Measurements from ENCODE around the gene ARHGEF7. TPM values are rescaled to one million over a fixed set of nuclear protein-coding genes. Genes with fewer than 3 reads are reported as not detected.

The ARHGEF7 gene
- total RNA-seq, 2 experiments from 2014 or later, result 39.5 to 51.3 TPM

DNA sequence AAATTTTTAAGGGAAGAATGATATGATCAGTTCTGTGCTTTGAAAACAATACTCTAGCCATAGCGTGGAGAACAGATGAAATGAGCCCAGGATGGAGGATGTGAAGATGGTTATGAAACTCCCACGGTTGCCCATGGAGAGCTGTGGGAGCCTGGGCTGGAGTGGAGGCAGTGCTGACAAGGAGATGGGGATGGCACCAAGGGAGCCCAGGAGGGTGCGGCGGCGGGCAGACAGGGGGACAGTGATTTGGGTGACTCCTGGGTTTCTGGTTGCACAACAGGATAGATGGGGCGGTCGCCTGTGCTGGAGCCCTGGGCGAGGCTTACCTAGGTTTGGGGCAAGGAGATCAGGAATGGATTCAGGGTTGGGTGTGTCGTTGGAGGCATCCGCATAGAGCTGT, 15.9 kb downstream of the ARHGEF7 start:
- no peaks in the 10 kb centered on the region for H3K36me3 ChIP-seq (ENCODE audit: insufficient read depth, low read length)
- H3K4me3 ChIP-seq (ENCODE audit: low read depth, low read length, poor library complexity, severe bottlenecking), result no peak overlapping the region
- H3K9me2 ChIP-seq (ENCODE audit: insufficient read depth, low read length), result no peaks in the 10 kb centered on the region; the same call in 1 of the 2 replicates
- ChIA-PET POLR2A (no interaction called here), CTCF (ENCODE audit: unreplicated experiment) (no interaction called here)
- TF ChIP-seq EZH2phosphoT487 (IDR thresholded peaks at IDR 0.05; ENCODE audit: borderline replicate concordance, low read depth, low read length), result no peak
- TF ChIP-seq, protein P1, sequence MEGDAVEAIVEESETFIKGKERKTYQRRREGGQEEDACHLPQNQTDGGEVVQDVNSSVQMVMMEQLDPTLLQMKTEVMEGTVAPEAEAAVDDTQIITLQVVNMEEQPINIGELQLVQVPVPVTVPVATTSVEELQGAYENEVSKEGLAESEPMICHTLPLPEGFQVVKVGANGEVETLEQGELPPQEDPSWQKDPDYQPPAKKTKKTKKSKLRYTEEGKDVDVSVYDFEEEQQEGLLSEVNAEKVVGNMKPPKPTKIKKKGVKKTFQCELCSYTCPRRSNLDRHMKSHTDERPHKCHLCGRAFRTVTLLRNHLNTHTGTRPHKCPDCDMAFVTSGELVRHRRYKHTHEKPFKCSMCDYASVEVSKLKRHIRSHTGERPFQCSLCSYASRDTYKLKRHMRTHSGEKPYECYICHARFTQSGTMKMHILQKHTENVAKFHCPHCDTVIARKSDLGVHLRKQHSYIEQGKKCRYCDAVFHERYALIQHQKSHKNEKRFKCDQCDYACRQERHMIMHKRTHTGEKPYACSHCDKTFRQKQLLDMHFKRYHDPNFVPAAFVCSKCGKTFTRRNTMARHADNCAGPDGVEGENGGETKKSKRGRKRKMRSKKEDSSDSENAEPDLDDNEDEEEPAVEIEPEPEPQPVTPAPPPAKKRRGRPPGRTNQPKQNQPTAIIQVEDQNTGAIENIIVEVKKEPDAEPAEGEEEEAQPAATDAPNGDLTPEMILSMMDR (conservative IDR thresholded peaks at IDR 0.05; ENCODE audit: low read length), result no peak
- intact Hi-C loops (cut with micrococcal nuclease; ENCODE audit: unreplicated experiment), result no loop called here
- H3K4me1 ChIP-seq (ENCODE audit: insufficient read depth, low read length, poor library complexity, severe bottlenecking), result peaks cover 13% of the 10 kb centered on the region
- H3K79me2 ChIP-seq (ENCODE audit: insufficient read depth, low read depth, low read length), result no peaks in the 10 kb centered on the region
- no peak overlapping the region for H3K4me2 ChIP-seq (ENCODE audit: low read length)
- BruUV-seq (replicated peaks), result no TSS peak
- no peak overlapping the region for H3K27ac ChIP-seq (ENCODE audit: low read depth, low read length, poor library complexity, severe bottlenecking)
- no peaks in the 10 kb centered on the region for H4K20me1 ChIP-seq (ENCODE audit: insufficient read depth, low read length)
- H2AFZ ChIP-seq (ENCODE audit: low read length), result no peak overlapping the region
- H3K9me3 ChIP-seq (ENCODE audit: low read length), result no peaks in the 10 kb centered on the region
- DNase-seq (ENCODE audit: low spot score), result no peak

DNA sequence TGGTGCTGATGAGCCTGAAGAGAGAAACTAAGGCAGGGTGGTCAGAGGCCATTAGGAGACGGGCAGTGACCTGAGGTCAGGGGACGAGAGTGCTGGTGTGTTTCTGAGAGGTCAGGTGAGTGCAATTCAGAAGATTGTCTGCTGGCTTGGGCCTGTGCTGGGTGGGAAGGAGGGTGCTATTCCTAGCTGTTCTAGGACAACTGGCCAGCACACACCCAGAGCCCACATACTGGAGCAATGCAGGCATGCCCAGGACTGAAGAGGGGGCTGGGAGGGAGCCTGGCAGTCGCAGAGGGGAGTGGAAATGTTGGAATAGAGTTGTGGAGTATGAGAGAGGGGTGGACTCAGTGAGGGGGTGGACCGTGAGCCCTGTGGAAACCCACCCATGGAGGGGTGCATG, 16.5 kb downstream of the ARHGEF7 start:
- H3K9me3 ChIP-seq (ENCODE audit: low read length), result no peaks in the 10 kb centered on the region
- DNase-seq (ENCODE audit: low spot score), result no peak
- peaks cover 13% of the 10 kb centered on the region for H3K4me1 ChIP-seq (ENCODE audit: insufficient read depth, low read length, poor library complexity, severe bottlenecking)
- no peaks in the 10 kb centered on the region for H4K20me1 ChIP-seq (ENCODE audit: insufficient read depth, low read length)
- POLR2A ChIA-PET, result no interaction called here
- H2AFZ ChIP-seq (ENCODE audit: low read length), result no peak overlapping the region
- H3K79me2 ChIP-seq (ENCODE audit: insufficient read depth, low read depth, low read length), result no peaks in the 10 kb centered on the region
- no peak overlapping the region for H3K27ac ChIP-seq (ENCODE audit: low read depth, low read length, poor library complexity, severe bottlenecking)
- CTCF ChIA-PET (ENCODE audit: unreplicated experiment), result no interaction called here
- H3K4me3 ChIP-seq (ENCODE audit: low read depth, low read length, poor library complexity, severe bottlenecking), result no peak overlapping the region
- H3K36me3 ChIP-seq (ENCODE audit: insufficient read depth, low read length), result no peaks in the 10 kb centered on the region
- intact Hi-C loops (cut with micrococcal nuclease; ENCODE audit: unreplicated experiment), result no loop called here
- TF ChIP-seq, protein P1 (conservative IDR thresholded peaks at IDR 0.05; ENCODE audit: low read length), result no peak
- TF ChIP-seq EZH2phosphoT487 (IDR thresholded peaks at IDR 0.05; ENCODE audit: borderline replicate concordance, low read depth, low read length), result no peak
- BruUV-seq (replicated peaks), result no TSS peak
- H3K4me2 ChIP-seq (ENCODE audit: low read length), result no peak overlapping the region
- no peaks in the 10 kb centered on the region; the same call in 1 of the 2 replicates for H3K9me2 ChIP-seq (ENCODE audit: insufficient read depth, low read length)

DNA sequence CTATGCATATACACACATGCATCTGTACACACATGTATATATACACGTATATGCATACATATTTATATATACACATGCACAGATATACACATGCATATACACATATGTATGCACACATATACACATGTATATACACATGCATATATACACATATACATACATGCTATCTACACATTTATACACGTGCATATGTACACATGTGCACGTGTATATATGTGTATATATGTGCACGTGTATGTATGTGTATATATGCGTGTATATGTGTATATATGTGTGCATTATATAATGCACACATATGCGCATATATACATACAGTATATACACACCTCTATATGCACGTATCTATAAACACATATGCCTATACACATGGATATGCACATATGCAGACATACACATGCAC, 17.8 kb downstream of the ARHGEF7 start:
- Histone ChIP-seq H4K20me1 (ENCODE audit: insufficient read depth, low read length) (no peaks in the 10 kb centered on the region), H3K9me3 (ENCODE audit: low read length) (no peaks in the 10 kb centered on the region), H3K9me2 (ENCODE audit: insufficient read depth, low read length) (no peaks in the 10 kb centered on the region; the same call in 1 of the 2 replicates), H2AFZ (ENCODE audit: low read length) (no peak overlapping the region), H3K4me3 (ENCODE audit: low read depth, low read length, poor library complexity, severe bottlenecking) (no peak overlapping the region), H3K4me1 (ENCODE audit: insufficient read depth, low read length, poor library complexity, severe bottlenecking) (peaks cover 13% of the 10 kb centered on the region), H3K4me2 (ENCODE audit: low read length) (no peak overlapping the region), H3K36me3 (ENCODE audit: insufficient read depth, low read length) (no peaks in the 10 kb centered on the region), H3K79me2 (ENCODE audit: insufficient read depth, low read depth, low read length) (no peaks in the 10 kb centered on the region), H3K27ac (ENCODE audit: low read depth, low read length, poor library complexity, severe bottlenecking) (no peak overlapping the region)
- ChIA-PET CTCF (ENCODE audit: unreplicated experiment) (no interaction called here), POLR2A (no interaction called here)
- no peak for DNase-seq (ENCODE audit: low spot score)
- intact Hi-C loops (cut with micrococcal nuclease; ENCODE audit: unreplicated experiment), result no loop called here
- TF ChIP-seq EZH2phosphoT487 (IDR thresholded peaks at IDR 0.05; ENCODE audit: borderline replicate concordance, low read depth, low read length), result no peak
- TF ChIP-seq, protein P1 (conservative IDR thresholded peaks at IDR 0.05; ENCODE audit: low read length), result no peak
- no TSS peak for BruUV-seq (replicated peaks)
